Vagina (tissue), 2 donors: ENCODE data around the gene G3BP1.

Experiments used
- CTCF ChIP-seq, 3 experiments: fragments of 450-650 bp in 2 of 3; fragments of 200-600 bp in 1 of 3; sonication (generic) in 1 of 3; IDR thresholded peaks; one replicate each; pipeline ENCODE4 v1.5.1; 2017 to 2019; ENCODE audit warnings: antibody characterized with exemption in 3 of 3, mild to moderate bottlenecking in 2 of 3, moderate library complexity in 2 of 3
- POLR2A ChIP-seq, 2 donors: fragments of 450-650 bp; IDR thresholded peaks; one replicate each; pipeline ENCODE4 v1.6.1; 2017; ENCODE audit warnings: antibody characterized with exemption in 2 of 2, mild to moderate bottlenecking in 2 of 2, moderate library complexity in 2 of 2

GRCh38 chr5:151779531-151780125 is 7.9 kb downstream of the G3BP1 start:
- TF ChIP-seq CTCF (IDR thresholded peaks at IDR 0.05): no peak
- TF ChIP-seq POLR2A (IDR thresholded peaks at IDR 0.05): no peak
